Stimulated activated CD8-positive, alpha-beta memory T cell treated with anti-CD3 and anti-CD28 coated beads, Interleukin-2, amount 100 ng/mL, for 48 hours (primary cell): ENCODE measurements around the gene RPS18.

Source experiments
- DNase-seq, 2 donors: peaks; one replicate each; pipeline ENCODE4 v3.0.0-alpha.2; 2020; ENCODE audit warnings: low read depth in 2 of 2

The RPS18 gene

GRCh38 chr6:33314943-33315792, 43.3 kb downstream of the RPS18 start:
- no peak for DNase-seq

DNA sequence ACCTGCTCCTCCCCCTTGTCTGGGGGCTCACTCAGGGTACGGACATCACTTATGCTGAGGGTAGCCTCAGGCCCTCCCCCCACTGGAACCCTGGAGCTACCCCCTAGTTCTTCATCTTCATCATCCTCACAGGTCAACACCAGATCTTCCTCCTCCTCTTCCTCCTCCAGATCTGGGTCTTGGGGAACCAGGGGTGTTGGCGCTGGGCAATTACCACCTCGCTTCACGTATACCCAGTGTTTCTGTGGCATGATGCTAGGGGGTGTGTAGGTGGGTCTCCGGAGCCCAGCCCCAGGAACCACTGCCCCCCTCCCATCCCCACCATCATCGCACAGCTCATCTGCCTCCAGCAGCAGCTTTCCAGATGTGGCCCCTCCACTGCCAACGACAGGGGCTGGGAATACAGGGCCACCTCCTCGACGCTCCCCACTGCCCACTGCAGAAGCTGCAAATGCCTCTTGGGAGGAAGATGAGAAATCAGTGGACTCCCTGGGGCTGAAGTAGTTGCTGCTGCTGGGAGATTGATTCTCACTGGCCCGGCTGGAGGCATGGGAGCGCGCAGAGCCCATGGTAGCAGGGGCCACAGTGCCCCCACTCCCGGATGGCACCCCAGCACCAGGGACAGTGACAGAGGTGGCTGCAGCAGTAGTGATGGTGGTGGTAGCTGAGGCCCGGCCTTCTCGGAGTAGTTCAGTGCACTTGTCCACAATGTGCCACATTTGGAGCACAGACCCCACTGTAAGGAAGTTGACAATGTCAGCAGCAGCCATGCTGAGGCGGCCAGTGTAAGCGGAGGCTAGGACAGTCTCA, 44.1 kb downstream of the RPS18 start:
- no peak for DNase-seq

DNA sequence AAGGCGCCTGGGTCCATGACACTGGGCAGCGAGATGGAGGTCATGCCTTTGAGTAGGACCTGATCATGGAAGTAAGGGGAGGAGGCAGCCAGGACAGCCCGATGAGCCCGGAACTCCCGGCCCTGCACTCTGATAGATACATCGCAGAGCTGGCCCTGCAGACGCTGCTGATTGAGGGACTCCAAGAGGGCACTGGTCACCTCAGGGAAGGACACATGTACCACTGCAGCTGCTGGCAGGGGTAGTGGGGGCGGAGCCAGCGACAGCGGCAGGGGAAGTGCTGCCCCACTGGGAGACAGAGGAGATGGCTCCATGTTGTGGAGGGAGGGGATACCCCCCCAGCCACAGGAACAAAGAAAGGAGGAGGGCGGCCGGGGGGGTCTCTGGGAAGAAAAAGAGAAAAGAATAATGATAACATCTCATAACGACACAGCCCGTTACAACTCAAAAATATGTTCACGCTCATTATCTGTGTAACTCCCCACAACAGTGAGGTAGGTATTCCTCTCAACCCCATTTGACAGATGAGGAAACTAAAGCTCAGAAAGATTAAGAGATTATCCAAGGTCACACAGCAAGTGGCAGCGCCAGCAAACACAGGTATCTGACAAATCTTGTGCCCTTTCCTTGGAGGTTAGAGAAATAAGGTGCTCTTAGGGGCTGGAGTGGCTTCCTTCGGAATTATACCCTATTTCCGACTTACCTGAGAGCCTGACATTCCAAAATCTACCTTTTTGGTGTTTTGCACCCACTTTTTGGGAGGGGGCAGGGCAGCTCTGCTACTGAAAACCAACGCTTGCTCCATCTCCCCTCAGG, 44.9 kb downstream of the RPS18 start:
- DNase-seq = no peak

DNA sequence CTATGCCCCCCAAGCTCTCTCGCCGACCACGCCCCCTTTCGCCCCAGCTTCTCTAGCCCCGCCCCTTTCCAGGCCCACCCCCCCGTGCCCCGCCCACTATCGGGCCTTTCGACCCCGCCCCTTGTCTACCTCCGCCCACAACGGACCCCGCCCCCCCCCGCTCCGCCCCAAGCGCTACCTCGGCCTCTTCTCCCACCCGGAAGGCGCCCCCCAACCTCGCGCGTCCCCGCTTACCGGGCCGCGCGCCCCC, 45.5 kb downstream of the RPS18 start:
- DNase-seq = peak in 1 of 2 donors; percentile 64

DNA sequence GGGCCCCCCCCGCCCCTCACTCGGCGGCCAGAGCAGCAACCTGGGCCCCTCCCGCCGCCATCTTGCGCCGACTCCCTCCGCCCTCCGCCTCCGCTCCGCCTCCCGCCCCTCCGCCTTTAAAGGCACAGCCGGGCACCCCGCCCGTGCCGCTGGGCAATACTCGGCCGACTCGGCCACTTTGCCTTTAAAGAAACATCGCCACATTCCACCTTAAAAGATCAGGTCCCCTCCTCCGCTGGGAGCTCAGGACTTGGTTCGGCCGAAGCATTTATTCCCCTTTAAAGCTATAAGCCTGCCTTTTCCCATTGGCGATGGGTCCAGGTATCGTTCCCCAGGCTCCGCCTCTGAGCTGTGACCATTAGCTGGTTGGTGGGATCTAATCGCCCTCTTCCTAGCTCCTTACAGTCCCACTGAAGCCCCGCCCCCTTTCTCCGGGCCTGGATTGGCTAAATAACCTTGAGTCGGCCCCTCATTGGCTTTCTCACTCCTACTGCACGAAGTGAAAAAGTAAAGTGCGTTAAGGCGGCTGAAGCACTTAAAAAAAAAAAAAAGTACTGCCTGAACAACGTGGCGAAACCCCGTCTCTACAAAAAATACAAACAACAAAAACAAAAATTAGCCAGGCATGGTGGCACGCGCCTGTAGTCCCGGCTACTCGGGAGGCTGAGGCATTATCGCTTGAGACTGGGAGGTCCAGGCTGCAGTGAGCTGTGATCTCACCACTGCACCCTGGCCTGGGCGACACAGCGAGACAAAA, 46.0 kb downstream of the RPS18 start, which contains the start of gene ZBTB22:
TSS of gene ZBTB22 (minus strand) at position 76 of the 757 bp plus-strand sequence. CDS start 828 bp downstream, outside the sequence.
- DNase-seq = peak; percentile 94

GRCh38 chr6:33318426-33319073, 46.7 kb downstream of the RPS18 start:
- no peak for DNase-seq

DNA sequence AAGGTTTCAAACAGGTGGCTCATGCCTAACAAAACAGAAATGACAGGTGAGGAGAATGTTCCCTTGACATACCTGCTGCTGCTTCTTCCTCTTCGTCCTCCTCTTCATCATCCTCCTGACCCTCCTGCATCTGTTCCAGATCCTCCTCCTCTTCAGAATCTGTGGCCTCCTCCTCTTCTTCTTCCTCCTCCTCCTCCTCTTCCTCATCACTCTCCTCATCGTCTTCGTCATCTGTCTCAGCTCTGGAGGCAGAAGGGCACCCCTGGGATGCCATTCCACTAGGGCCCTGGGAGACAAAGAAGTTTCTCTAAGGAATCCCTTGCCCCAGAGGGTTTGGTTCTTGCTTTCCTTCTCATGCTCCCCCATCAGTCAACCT, 48.1 kb downstream of the RPS18 start:
- DNase-seq = no peak

GRCh38 chr6:33320315-33321181, 48.7 kb downstream of the RPS18 start:
- no peak for DNase-seq

DNA sequence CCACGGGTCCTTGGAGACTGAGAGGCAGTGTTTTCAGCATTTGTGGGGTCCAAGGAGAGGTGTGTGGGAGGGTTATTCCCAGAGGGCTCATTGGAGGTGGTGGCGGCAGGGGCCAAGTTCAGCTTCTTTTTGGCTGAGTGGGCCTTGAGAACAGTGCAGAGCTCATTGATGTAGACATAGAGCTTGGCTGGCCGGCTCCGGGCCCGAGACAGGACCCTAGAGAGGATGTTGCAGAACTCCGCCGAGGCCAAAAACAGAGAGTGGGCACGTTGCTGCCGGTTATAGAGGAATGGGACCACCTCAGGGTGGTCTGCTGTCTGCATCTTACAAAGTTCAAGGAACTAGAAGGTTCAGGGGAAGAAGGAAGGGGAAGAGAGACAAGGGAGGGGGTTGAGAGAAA, 49.4 kb downstream of the RPS18 start:
- DNase-seq = no peak

GRCh38 chr6:33323623-33323948, 51.7 kb downstream of the RPS18 start:
- DNase-seq = no peak

GRCh38 chr6:33324125-33324524, 52.2 kb downstream of the RPS18 start:
- no peak for DNase-seq
